GM12872 (cell line): ENCODE measurements around the gene RFX3.

ENCODE experiments used
- CTCF ChIP-seq: IDR thresholded peaks from 3 replicates; pipeline ENCODE4 v1.5.1; 2011; ENCODE audit warnings: low read depth, mild to moderate bottlenecking, low read length, moderate library complexity; ENCODE audit not compliant: insufficient read depth

RFX3 gene

GRCh38 chr9:3525096-3525835, 535 bp downstream of the RFX3 start:
- no peak for TF ChIP-seq CTCF

- no peak for TF ChIP-seq CTCF
Observed at GRCh38 chr9:3521966-3522365, 3.8 kb downstream of the RFX3 start.

- TF ChIP-seq CTCF, result no peak
Observed at GRCh38 chr9:3520564-3520963, 5.2 kb downstream of the RFX3 start.

GRCh38 chr9:3517377-3518048, 8.3 kb downstream of the RFX3 start:
- no peak for TF ChIP-seq CTCF

GRCh38 chr9:3516667-3517330, 9.0 kb downstream of the RFX3 start:
- no peak for TF ChIP-seq CTCF

GRCh38 chr9:3515405-3515804, 10.4 kb downstream of the RFX3 start:
- no peak for TF ChIP-seq CTCF

GRCh38 chr9:3514786-3515185, 11.0 kb downstream of the RFX3 start:
- no peak for TF ChIP-seq CTCF
